SK-N-SH (cell line): ENCODE data around the gene EPO. TPM values are rescaled to one million over a fixed set of nuclear protein-coding genes. Genes with fewer than 3 reads are reported as not detected.

Experiments used
- CTCF ChIA-PET: fragments of 300-600, 350-600 bp; formaldehyde crosslinking; extraction: SDS; loops from one replicate; lab custom pipeline; 2021; lab: Yijun Ruan, JAX
- POLR2A ChIA-PET: fragments of 350-600 bp; sonication (Branson Sonifier 250); formaldehyde crosslinking; extraction: SDS; loops from one replicate; lab custom pipeline; 2020; ENCODE audit warnings: antibody characterized with exemption, inconsistent platforms; lab: Yijun Ruan, JAX
- DNase-seq: peaks from one replicate; pipeline ENCODE4 v3.0.0; 2012
- H2AFZ ChIP-seq: fragments of 200-600 bp; sonication (generic); 2 replicates; pipeline ENCODE4 v1.8.1; 2016; ENCODE audit warnings: antibody characterized with exemption, mild to moderate bottlenecking, low read depth
- H3F3A ChIP-seq: fragments of 200-600 bp; sonication (generic); replicated peaks from 2 replicates; pipeline ENCODE3; 2016; ENCODE audit warnings: antibody characterized with exemption, mild to moderate bottlenecking; ENCODE audit not compliant: insufficient read depth
- H3K27ac ChIP-seq, 2 experiments: fragments of 200-500 bp in 1 of 2; fragments of 200-600 bp in 1 of 2; sonication (Bioruptor generic) in 1 of 2; sonication (generic), shearing (Covaris generic) in 1 of 2; 2 replicates each; pipeline versions ENCODE4 v1.5.1 to v1.6.1; 2014 to 2016; ENCODE audit warnings: low read depth in 2 of 2, inconsistent platforms in 1 of 2, low read length in 1 of 2, mild to moderate bottlenecking in 1 of 2, mixed read lengths in 1 of 2
- H3K27me3 ChIP-seq: fragments of 200-600 bp; sonication (generic), shearing (Covaris generic); 2 replicates; pipeline ENCODE4 v1.6.1; 2016; ENCODE audit warnings: mixed run types; ENCODE audit not compliant: insufficient read depth
- H3K36me3 ChIP-seq, 2 experiments: fragments of 200-500 bp in 1 of 2; fragments of 200-600 bp in 1 of 2; sonication (Bioruptor generic) in 1 of 2; sonication (generic) in 1 of 2; replicated peaks in 1 of 2; 2 replicates each; pipeline versions ENCODE3 to v1.5.1; 2014 to 2016; ENCODE audit warnings: low read length in 1 of 2, mild to moderate bottlenecking in 1 of 2; ENCODE audit not compliant: insufficient read depth in 2 of 2, control insufficient read depth in 1 of 2
- H3K4me1 ChIP-seq, 2 experiments: fragments of 200-500 bp in 1 of 2; fragments of 200-600 bp in 1 of 2; sonication (Bioruptor generic) in 1 of 2; sonication (generic), shearing (Covaris generic) in 1 of 2; 2 replicates each; pipeline versions ENCODE4 v1.5.1 to v1.6.1; 2014 to 2016; ENCODE audit warnings: low read depth in 1 of 2, low read length in 1 of 2, mixed run types in 1 of 2; ENCODE audit not compliant: insufficient read depth in 2 of 2, control insufficient read depth in 1 of 2
- H3K4me2 ChIP-seq: fragments of 200-600 bp; sonication (generic), shearing (Covaris generic); 2 replicates; pipeline ENCODE4 v1.6.1; 2017; ENCODE audit warnings: mixed run types
- H3K4me3 ChIP-seq, 2 experiments: fragments of 200-500 bp in 1 of 2; fragments of 200-600 bp in 1 of 2; sonication (Bioruptor generic) in 1 of 2; sonication (generic), shearing (Covaris generic) in 1 of 2; 2 replicates each; pipeline versions ENCODE4 v1.5.1 to v1.8.1; 2014 to 2016; ENCODE audit warnings: low read depth in 2 of 2, inconsistent platforms in 1 of 2, low read length in 1 of 2, mild to moderate bottlenecking in 1 of 2, mixed read lengths in 1 of 2, moderate library complexity in 1 of 2
- H3K79me2 ChIP-seq: fragments of 200-600 bp; sonication (generic); 2 replicates; pipeline ENCODE4 v1.8.1; 2017; ENCODE audit warnings: mild to moderate bottlenecking; ENCODE audit not compliant: insufficient read depth
- H3K9ac ChIP-seq: fragments of 200-600 bp; sonication (generic); 2 replicates; pipeline ENCODE4 v1.6.1; 2017; ENCODE audit warnings: mixed run types
- H3K9me2 ChIP-seq: fragments of 200-600 bp; sonication (generic); 2 replicates; pipeline ENCODE4 v1.6.1; 2017; ENCODE audit warnings: mixed run types
- H3K9me3 ChIP-seq: fragments of 200-600 bp; sonication (generic); 2 replicates; pipeline ENCODE4 v1.6.1; 2017; ENCODE audit warnings: mixed run types, mild to moderate bottlenecking, moderate library complexity
- H4K20me1 ChIP-seq: fragments of 200-600 bp; sonication (generic); 2 replicates; pipeline ENCODE4 v1.6.1; 2017; ENCODE audit warnings: mild to moderate bottlenecking, mixed run types; ENCODE audit not compliant: insufficient read depth
- ELF1 ChIP-seq: IDR thresholded peaks from 2 replicates; pipeline ENCODE4 v1.4.0; 2012
- EP300 ChIP-seq, 2 experiments: IDR thresholded peaks; 2 replicates each; pipeline versions ENCODE4 v1.4.0 to v1.6.1; 2012; ENCODE audit warnings: borderline replicate concordance in 1 of 2, low read depth in 1 of 2, low read length in 1 of 2
- FOSL2 ChIP-seq: IDR thresholded peaks from 2 replicates; pipeline ENCODE4 v1.4.0; 2012; ENCODE audit warnings: low read depth, mild to moderate bottlenecking, moderate library complexity, borderline replicate concordance
- FOXJ3 ChIP-seq: sonication (generic); formaldehyde crosslinking; IDR thresholded peaks from 2 replicates; pipeline ENCODE4 v1.5.1; 2020; ENCODE audit warnings: mild to moderate bottlenecking, missing genetic modification reagents
- GABPA ChIP-seq: IDR thresholded peaks from 2 replicates; pipeline ENCODE4 v1.4.0; 2012; ENCODE audit warnings: low read depth, mild to moderate bottlenecking
- JUND ChIP-seq: IDR thresholded peaks from 2 replicates; pipeline ENCODE4 v1.4.0; 2012
- MEF2A ChIP-seq: IDR thresholded peaks from 2 replicates; pipeline ENCODE4 v1.4.0; 2012; ENCODE audit warnings: low read depth, borderline replicate concordance
- NFIC ChIP-seq: IDR thresholded peaks from 2 replicates; pipeline ENCODE4 v1.4.0; 2012; ENCODE audit warnings: borderline replicate concordance
- POLR2AphosphoS5 ChIP-seq: IDR thresholded peaks from 2 replicates; pipeline ENCODE4 v1.6.1; 2012; ENCODE audit warnings: low read depth, low read length
- RFX5 ChIP-seq: IDR thresholded peaks from 2 replicates; pipeline ENCODE4 v1.6.1; 2012; ENCODE audit warnings: mild to moderate bottlenecking, improper control_type of control experiment, low read length
- RXRA ChIP-seq: IDR thresholded peaks from 2 replicates; pipeline ENCODE4 v1.4.0; 2012; ENCODE audit warnings: low read depth, mild to moderate bottlenecking, borderline replicate concordance
- SIN3A ChIP-seq: IDR thresholded peaks from 2 replicates; pipeline ENCODE4 v1.6.1; 2012; ENCODE audit warnings: low read depth, mild to moderate bottlenecking, low read length, moderate library complexity, borderline replicate concordance
- SMC3 ChIP-seq: IDR thresholded peaks from 2 replicates; pipeline ENCODE4 v1.6.1; 2012; ENCODE audit warnings: low read depth, low read length, improper control_type of control experiment
- TCF12 ChIP-seq: IDR thresholded peaks from 2 replicates; pipeline ENCODE4 v1.4.0; 2012
- TEAD4 ChIP-seq: IDR thresholded peaks from 2 replicates; pipeline ENCODE4 v1.4.0; 2012; ENCODE audit warnings: mild to moderate bottlenecking, borderline replicate concordance; ENCODE audit not compliant: insufficient read depth
- WGBS: methylation state at CpG from one replicate; pipeline ENCODE4 v1.1.6; 2017; ENCODE audit warnings: low lambda C conversion rate; 5-methylcytosine and 5-hydroxymethylcytosine counted together
- polyA plus RNA-seq, 3 experiments: library from polyadenylated mRNA; depleted of rRNA; stranded (reverse); fragments of >200 nt; gene quantifications; 2 replicates each; pipeline ENCODE4 v1.2.3, GENCODE V29; 2012
- TF ChIP-seq, protein P1 (sequence below): IDR thresholded peaks from 2 replicates; pipeline ENCODE4 v1.4.0; 2012; ENCODE audit warnings: low read depth, borderline replicate concordance
- TF ChIP-seq, protein P2 (sequence below): fragments of 200-600 bp; sonication (generic); IDR thresholded peaks from 2 replicates; pipeline ENCODE4 v1.6.1; 2017; ENCODE audit warnings: antibody characterized with exemption, mild to moderate bottlenecking, moderate library complexity
- TF ChIP-seq, protein P3 (sequence below): IDR thresholded peaks from 2 replicates; pipeline ENCODE4; 2012
- TF ChIP-seq, protein P4 (sequence below): IDR thresholded peaks from 2 replicates; pipeline ENCODE4 v1.6.1; 2012; ENCODE audit warnings: mild to moderate bottlenecking, low read depth, low read length, moderate library complexity

EPO gene
- polyA plus RNA-seq, 1 of the 3 experiments (the other 2 are of a cell fraction), result not detected

DNA sequence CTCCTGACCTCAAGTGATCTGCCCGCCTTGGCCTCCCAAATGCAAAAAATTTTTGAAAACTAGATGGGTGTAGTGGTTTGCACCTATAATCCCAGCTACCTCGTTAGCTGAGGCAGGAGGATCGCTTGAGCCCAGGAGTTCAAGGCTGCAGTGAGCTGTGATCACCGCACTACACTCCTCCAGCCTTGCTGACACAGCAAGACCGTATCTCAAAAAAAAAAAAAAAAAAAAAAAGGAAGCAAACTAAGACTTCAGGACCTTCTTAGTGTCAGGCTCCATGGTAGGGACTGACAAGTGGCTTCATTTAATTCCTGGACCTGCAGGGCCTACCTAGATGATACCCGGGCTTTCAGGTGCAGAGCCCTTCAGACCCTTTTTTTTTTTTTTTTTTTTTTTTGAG is 11.9 kb upstream of the EPO start:
- Histone ChIP-seq H2AFZ (no peak overlapping the region), H3K4me3 (no peak overlapping the region), H3K4me2 (no peak overlapping the region), H3K4me1 (peaks cover 6 to 14% of the 10 kb centered on the region in 2 experiments; a peak in 2 of 4 replicates), H3K27ac (no peak overlapping the region), H3K9me2 (no peaks in the 10 kb centered on the region), H3K79me2 (peaks cover 25% of the 10 kb centered on the region), H4K20me1 (no peaks in the 10 kb centered on the region; the same call in 1 of the 2 replicates), H3K36me3 (peaks cover 0 to 14% of the 10 kb centered on the region in 2 experiments), H3F3A (peaks cover 8% of the 10 kb centered on the region), H3K9me3 (no peaks in the 10 kb centered on the region), H3K27me3 (no peaks in the 10 kb centered on the region), H3K9ac (no peak overlapping the region)
- no peak for DNase-seq
- whole genome bisulfite sequencing, result 93% methylated on average over 6 of the region's 6 CpGs
- CTCF ChIA-PET, result interaction anchor here (0.9 to 17.6 kb wide), 7 partner anchors 16 to 350 kb away, joined by 3 to 344 read pairs (median 3); partner anchors contain the start of genes EPO and SLC12A9
- POLR2A ChIA-PET, result interaction anchor here (1.1 kb wide), 1 partner anchor 144 kb away, joined by 3 read pairs; the partner anchor contains the start of gene SLC12A9
- TF ChIP-seq FOXJ3, result no peak
- no peak for TF ChIP-seq TCF12
- TF ChIP-seq RXRA, result no peak
- TF ChIP-seq, protein P1, sequence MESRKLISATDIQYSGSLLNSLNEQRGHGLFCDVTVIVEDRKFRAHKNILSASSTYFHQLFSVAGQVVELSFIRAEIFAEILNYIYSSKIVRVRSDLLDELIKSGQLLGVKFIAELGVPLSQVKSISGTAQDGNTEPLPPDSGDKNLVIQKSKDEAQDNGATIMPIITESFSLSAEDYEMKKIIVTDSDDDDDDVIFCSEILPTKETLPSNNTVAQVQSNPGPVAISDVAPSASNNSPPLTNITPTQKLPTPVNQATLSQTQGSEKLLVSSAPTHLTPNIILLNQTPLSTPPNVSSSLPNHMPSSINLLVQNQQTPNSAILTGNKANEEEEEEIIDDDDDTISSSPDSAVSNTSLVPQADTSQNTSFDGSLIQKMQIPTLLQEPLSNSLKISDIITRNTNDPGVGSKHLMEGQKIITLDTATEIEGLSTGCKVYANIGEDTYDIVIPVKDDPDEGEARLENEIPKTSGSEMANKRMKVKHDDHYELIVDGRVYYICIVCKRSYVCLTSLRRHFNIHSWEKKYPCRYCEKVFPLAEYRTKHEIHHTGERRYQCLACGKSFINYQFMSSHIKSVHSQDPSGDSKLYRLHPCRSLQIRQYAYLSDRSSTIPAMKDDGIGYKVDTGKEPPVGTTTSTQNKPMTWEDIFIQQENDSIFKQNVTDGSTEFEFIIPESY, result no peak
- TF ChIP-seq RFX5, result no peak
- TF ChIP-seq GABPA, result no peak
- TF ChIP-seq, protein P2, sequence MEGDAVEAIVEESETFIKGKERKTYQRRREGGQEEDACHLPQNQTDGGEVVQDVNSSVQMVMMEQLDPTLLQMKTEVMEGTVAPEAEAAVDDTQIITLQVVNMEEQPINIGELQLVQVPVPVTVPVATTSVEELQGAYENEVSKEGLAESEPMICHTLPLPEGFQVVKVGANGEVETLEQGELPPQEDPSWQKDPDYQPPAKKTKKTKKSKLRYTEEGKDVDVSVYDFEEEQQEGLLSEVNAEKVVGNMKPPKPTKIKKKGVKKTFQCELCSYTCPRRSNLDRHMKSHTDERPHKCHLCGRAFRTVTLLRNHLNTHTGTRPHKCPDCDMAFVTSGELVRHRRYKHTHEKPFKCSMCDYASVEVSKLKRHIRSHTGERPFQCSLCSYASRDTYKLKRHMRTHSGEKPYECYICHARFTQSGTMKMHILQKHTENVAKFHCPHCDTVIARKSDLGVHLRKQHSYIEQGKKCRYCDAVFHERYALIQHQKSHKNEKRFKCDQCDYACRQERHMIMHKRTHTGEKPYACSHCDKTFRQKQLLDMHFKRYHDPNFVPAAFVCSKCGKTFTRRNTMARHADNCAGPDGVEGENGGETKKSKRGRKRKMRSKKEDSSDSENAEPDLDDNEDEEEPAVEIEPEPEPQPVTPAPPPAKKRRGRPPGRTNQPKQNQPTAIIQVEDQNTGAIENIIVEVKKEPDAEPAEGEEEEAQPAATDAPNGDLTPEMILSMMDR, result no peak
- TF ChIP-seq MEF2A, result no peak
- no peak for TF ChIP-seq ELF1
- TF ChIP-seq FOSL2, result no peak
- no peak for TF ChIP-seq JUND

DNA sequence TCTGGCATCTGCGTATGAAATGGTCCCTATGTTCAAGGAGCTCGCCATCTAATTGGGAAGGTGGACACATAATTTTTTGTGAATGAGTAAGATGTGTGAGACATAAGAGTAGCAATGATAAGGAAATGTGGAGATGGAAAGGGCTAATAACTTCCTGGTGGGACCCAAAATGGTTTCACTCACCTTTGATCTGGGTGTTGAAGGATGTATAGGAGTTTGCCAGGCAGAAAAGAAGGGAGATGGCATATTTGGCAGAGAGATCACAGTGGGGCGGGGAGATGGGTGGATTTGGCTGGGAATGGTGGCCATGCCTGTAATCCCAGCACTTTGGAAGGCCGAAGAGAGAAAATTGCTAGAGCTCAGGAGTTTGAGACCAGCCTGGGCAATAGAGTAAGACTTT is 9.8 kb upstream of the EPO start:
- ChIA-PET POLR2A (no interaction called here), CTCF (interaction anchor here (0.8 to 17.6 kb wide), 5 partner anchors 14 to 141 kb away, joined by 3 to 344 read pairs (median 4); partner anchors contain the start of genes EPHB4, EPO and SLC12A9)
- Histone ChIP-seq H3K27ac (no peak overlapping the region), H3K27me3 (no peaks in the 10 kb centered on the region), H3K9me2 (no peaks in the 10 kb centered on the region), H3K9me3 (no peaks in the 10 kb centered on the region), H3F3A (peaks cover 2% of the 10 kb centered on the region), H3K36me3 (peaks cover 0 to 14% of the 10 kb centered on the region in 2 experiments), H3K4me2 (no peak overlapping the region), H3K79me2 (peaks cover 25% of the 10 kb centered on the region), H4K20me1 (no peaks in the 10 kb centered on the region; the same call in 1 of the 2 replicates), H3K4me3 (no peak overlapping the region), H3K9ac (no peak overlapping the region), H3K4me1 (peaks cover 6 to 10% of the 10 kb centered on the region in 2 experiments; a peak in 2 of 4 replicates), H2AFZ (no peak overlapping the region)
- DNase-seq, result no peak
- 91% methylated on average over 4 of the region's 4 CpGs for WGBS
- TF ChIP-seq TEAD4 (no peak), EP300 (IDR thresholded peaks at IDR 0.05; ENCODE audit: borderline replicate concordance in 1 of 2, low read depth in 1 of 2, low read length in 1 of 2) (no peak), SIN3A (no peak), POLR2AphosphoS5 (no peak), RXRA (no peak), JUND (no peak), SMC3 (no peak), TCF12 (no peak), FOSL2 (no peak), NFIC (no peak)
- TF ChIP-seq, protein P3, sequence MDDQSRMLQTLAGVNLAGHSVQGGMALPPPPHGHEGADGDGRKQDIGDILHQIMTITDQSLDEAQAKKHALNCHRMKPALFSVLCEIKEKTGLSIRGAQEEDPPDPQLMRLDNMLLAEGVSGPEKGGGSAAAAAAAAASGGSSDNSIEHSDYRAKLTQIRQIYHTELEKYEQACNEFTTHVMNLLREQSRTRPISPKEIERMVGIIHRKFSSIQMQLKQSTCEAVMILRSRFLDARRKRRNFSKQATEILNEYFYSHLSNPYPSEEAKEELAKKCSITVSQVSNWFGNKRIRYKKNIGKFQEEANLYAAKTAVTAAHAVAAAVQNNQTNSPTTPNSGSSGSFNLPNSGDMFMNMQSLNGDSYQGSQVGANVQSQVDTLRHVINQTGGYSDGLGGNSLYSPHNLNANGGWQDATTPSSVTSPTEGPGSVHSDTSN, result no peak
- TF ChIP-seq, protein P4, sequence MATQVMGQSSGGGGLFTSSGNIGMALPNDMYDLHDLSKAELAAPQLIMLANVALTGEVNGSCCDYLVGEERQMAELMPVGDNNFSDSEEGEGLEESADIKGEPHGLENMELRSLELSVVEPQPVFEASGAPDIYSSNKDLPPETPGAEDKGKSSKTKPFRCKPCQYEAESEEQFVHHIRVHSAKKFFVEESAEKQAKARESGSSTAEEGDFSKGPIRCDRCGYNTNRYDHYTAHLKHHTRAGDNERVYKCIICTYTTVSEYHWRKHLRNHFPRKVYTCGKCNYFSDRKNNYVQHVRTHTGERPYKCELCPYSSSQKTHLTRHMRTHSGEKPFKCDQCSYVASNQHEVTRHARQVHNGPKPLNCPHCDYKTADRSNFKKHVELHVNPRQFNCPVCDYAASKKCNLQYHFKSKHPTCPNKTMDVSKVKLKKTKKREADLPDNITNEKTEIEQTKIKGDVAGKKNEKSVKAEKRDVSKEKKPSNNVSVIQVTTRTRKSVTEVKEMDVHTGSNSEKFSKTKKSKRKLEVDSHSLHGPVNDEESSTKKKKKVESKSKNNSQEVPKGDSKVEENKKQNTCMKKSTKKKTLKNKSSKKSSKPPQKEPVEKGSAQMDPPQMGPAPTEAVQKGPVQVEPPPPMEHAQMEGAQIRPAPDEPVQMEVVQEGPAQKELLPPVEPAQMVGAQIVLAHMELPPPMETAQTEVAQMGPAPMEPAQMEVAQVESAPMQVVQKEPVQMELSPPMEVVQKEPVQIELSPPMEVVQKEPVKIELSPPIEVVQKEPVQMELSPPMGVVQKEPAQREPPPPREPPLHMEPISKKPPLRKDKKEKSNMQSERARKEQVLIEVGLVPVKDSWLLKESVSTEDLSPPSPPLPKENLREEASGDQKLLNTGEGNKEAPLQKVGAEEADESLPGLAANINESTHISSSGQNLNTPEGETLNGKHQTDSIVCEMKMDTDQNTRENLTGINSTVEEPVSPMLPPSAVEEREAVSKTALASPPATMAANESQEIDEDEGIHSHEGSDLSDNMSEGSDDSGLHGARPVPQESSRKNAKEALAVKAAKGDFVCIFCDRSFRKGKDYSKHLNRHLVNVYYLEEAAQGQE, result no peak
